ENCODE results near the gene KCND1.

The KCND1 gene

GRCh38 chrX:48958635-48959094 lies 13.0 kb downstream of the KCND1 start:
- no peak for TF ChIP-seq CTCF (IDR thresholded peaks at IDR 0.05)

GRCh38 chrX:48957827-48958634 lies 13.6 kb downstream of the KCND1 start:
- TF ChIP-seq CTCF (IDR thresholded peaks at IDR 0.05): no peak

GRCh38 chrX:48957477-48957826 lies 14.2 kb downstream of the KCND1 start, which contains the start of gene OTUD5:
OTUD5 (minus strand) TSS chrX:48957607; CDS start chrX:48957570, 37 bp downstream.
- no peak for TF ChIP-seq CTCF (IDR thresholded peaks at IDR 0.05)

GRCh38 chrX:48956728-48957414 lies 14.8 kb downstream of the KCND1 start:
- TF ChIP-seq CTCF (IDR thresholded peaks at IDR 0.05): no peak

- TF ChIP-seq CTCF (IDR thresholded peaks at IDR 0.05): no peak
These were observed 23.1 kb downstream of the KCND1 start for GRCh38 chrX:48948589-48948988.

- peak; percentile 81 for TF ChIP-seq CTCF (IDR thresholded peaks at IDR 0.05)
These were observed 25.9 kb downstream of the KCND1 start for GRCh38 chrX:48945517-48946348.

GRCh38 chrX:48942895-48943294 lies 28.7 kb downstream of the KCND1 start:
- no peak for TF ChIP-seq CTCF (IDR thresholded peaks at IDR 0.05)
